ENCODE data around the gene ADGRF4.

GRCh38 chr6:47713200-47713599, 14.8 kb downstream of the ADGRF4 start:
- no peak for TF ChIP-seq CTCF (IDR thresholded peaks at IDR 0.05; ENCODE audit: poor library complexity)
- no peak for TF ChIP-seq EZH2 (IDR thresholded peaks at IDR 0.05; ENCODE audit: borderline replicate concordance)
- no peak for TF ChIP-seq EZH2phosphoT487 (IDR thresholded peaks at IDR 0.05; ENCODE audit: low read depth, severe bottlenecking, unreplicated experiment)
